CD4-positive, alpha-beta T cell treated with Interleukin-6 at 100 ng/mL for 8 hours (primary cell): ENCODE measurements around the gene CCDC187.
"Not testable (repeated sequence)": the region's sequence is repeated elsewhere in the genome, so short reads cannot be mapped to it uniquely, and the experiment has no call there.

ENCODE experiments used
- DNase-seq: peaks from one replicate; pipeline ENCODE4 v3.0.0-alpha.2; 2020; ENCODE audit warnings: mixed read lengths, low spot score

CCDC187 gene

GRCh38 chr9:136239135-136239982, 64.5 kb downstream of the CCDC187 start:
- no peak for DNase-seq

DNA sequence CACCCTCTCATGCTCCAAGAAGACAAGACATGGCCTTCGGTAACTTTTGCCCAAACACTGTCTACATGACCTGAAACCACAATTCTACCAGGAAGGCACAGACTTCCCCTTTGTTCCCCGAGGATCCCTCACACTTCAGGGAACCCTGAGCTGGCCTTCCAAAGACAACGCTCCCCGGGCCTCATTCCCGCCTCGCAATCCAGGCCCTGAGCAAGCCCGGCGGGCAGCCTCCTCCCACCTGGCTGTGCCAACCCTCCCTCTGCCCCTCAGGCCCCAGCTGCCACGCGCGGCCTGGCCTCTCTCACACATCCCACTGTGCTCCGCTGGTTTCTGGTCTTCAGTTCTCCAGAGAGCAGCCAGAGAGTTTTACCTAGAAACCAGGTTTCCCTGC, 65.6 kb downstream of the CCDC187 start:
- DNase-seq: no peak

GRCh38 chr9:136237486-136238341, 66.2 kb downstream of the CCDC187 start:
- no peak for DNase-seq

DNA sequence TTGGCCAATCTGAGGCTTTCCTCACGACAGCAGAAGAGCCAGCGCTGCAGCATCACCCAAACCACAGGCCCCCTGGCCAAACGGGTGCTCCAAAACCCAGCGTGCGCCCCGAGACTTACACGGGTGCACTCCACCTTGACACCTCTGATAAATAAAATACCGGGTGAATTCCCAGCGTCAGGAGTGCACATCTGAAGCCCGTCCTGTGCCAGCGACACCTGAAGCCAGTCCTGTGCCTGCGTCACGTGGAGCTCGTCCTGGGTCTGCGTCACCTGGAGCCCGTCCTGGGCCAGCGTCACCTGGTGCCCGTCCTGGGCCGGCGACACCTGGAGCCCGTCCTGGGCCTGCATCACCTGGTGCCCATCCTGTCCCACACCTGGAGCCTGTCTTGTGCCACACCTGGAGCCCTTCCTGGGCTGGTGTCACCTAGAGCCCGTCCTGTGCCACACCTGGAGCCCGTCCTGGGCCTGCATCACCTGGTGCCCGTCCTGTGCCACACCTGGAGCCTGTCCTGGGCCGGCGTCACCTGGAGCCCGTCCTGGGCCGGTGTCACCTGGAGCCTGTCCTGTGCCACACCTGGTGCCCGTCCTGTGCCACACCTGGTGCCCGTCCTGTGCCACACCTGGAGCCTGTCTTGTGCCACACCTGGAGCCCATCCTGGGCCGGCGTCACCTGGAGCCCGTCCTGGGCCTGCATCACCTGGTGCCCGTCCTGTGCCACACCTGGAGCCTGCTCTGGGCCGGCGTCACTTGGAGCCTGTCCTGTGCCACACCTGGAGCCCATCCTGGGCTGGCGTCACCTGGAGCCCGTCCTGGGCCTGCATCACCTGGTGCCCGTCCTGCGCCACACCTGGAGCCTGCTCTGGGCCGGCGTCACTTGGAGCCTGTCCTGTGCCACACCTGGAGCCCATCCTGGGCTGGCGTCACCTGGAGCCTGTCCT, 67.2 kb downstream of the CCDC187 start:
- not testable (repeated sequence) for DNase-seq

- no peak for DNase-seq
Measured at GRCh38 chr9:136235709-136236455, 68.0 kb downstream of the CCDC187 start.

DNA sequence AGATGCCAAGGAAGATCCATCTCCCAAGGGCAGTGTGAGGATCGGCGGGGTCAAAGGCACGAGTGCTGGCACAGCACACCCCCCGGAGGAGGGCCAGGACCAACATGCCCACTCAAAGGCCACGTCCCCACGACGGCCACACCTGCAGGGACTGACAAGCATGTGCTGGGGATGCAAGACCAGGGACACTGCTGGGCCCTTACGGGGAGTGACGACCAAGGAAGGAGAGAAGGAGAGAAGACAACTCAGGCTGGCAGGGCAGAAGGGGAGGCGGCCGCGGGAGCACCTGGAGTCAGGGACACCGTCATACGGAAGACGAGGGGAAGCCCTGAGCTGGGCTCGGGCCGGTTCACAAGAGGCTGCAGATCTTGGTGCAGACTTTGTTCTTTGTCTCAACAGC, 68.7 kb downstream of the CCDC187 start:
- DNase-seq: no peak

- DNase-seq: no peak
Measured at GRCh38 chr9:136234597-136234996, 69.3 kb downstream of the CCDC187 start.

DNA sequence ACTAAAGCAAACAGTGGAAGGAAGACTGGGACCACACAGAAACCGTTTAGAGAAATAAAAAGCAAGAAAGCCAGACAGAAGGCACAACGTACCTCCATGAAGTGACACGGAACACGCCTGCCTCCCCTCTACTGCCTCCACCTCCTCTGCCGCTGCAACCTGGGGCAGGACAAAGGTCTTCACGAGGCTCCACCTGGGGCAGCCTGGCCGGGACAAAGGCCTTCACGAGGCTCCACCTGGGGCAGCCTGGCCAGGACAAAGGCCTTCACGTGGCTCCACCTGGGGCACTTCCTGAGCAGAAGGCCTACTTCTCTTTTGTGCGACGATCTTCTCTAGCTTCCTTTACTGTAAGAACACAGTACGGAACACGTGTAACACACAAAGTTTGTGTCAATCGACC, 70.0 kb downstream of the CCDC187 start:
- no peak for DNase-seq

DNA sequence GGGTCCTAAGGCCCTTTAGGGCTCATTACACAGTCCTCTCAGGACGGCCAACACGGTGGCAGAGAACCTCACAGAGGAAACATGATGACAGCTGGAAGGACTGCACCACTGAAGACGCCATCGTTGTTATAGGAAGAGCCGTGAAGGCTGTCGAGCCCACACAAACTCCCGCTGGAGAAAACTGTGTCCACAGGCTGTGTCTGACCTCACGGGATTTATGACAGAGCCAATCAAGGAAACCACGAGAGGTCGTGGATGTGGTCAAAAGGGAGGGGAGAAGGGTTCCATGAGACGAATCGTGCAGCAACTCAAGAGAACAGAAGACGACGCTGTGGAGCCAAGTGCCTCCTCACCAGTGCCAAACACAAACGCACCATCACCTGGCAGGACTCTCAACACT, 70.5 kb downstream of the CCDC187 start:
- DNase-seq: no peak

GRCh38 chr9:136232969-136233368, 70.9 kb downstream of the CCDC187 start:
- DNase-seq: no peak

DNA sequence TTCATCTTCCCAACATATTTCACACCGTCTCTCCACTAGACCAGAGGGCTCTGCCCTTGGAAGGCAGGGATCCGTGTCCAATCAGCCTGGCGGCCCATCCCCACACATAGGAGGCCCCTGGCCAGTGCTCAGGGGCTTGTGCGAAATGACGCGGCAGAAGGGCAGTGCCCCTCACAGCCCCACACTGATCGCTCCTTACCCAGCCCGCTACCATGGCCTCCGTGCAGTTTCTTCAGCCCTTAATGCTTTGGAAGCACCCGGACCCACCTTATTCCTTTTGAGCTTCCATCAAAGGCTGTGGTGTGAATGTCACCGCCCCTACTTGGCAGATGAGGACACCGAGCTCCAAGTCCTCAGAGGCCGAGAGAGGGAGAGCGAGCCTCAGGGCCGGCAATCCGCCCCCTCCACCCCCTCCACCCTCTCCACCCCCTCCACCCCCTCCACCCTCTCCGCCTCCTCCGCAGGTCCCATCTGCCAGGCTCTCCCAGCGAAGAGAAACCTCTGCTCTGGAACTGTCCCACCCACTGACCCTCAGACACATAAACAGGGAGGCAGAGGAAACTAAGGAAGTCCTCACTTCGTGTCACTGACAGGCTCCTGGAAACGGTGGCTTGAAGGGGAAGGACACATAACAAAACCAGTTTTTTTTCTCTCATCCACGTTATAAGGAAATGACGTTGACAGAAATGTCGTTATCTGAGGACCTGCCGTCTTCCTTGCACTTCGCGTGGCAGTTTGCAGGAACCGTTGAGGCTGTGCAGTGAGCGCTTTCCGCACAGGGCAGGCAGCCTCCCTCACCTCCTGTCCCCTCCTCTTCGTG, 72.2 kb downstream of the CCDC187 start:
- DNase-seq: peak; percentile 15

GRCh38 chr9:136230773-136231172, 73.1 kb downstream of the CCDC187 start:
- no peak for DNase-seq

GRCh38 chr9:136230365-136230764, 73.5 kb downstream of the CCDC187 start:
- no peak for DNase-seq

- DNase-seq: no peak
Measured at GRCh38 chr9:136229096-136230065, 74.5 kb downstream of the CCDC187 start.

DNA sequence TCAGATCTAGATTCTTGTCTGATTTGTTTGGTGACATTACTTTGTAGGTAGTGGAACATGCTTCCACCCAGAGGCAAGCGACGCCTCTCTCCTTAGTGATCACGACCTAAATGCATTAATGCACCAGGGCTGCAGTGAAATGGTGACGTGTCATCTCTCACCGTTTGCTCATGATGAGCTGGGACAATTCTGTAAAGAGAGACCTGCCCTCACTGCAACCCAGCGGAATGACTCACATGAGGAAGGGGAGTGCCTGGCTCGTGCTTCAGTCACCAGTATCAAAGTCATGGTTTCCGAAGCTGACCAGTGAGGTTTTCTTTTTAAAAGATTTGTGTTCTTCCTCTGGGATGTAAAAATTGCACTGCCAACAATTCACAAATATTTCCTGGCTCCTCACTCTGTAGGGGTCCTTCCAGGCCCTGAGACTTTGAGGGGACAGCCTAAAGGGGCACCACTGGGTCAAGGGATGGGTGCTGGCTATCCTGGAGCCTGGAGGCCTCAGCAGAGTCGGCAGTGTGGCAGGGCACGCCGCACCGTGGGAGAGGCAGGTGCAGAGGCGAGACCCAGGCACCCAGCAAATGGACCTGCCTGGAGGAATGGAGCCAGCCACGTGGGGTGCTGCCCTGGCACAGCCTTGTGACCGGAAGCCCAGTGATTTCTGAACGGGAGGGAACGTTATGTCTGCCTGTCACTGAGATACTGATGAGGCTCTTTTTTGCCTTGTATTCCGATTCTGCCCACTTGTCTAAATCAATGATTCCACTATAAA, 75.6 kb downstream of the CCDC187 start:
- DNase-seq: no peak

- no peak for DNase-seq
Measured at GRCh38 chr9:136226680-136227407, 77.0 kb downstream of the CCDC187 start.
